SU-DHL-6 (cell line): ENCODE measurements around the gene KPNA4.

Experiments used
- EZH2phosphoT487 ChIP-seq: fragments of 200-600 bp; sonication (generic), shearing (Covaris generic); conservative IDR thresholded peaks from 2 replicates; pipeline ENCODE4 v1.6.1; 2018; ENCODE audit warnings: mild to moderate bottlenecking, antibody characterized with exemption, low read length, moderate library complexity, mixed read lengths
- TF ChIP-seq, protein P1 (sequence below): fragments of 200-600 bp; sonication (generic); IDR thresholded peaks from one replicate; pipeline ENCODE4 v1.5.1; 2017; ENCODE audit warnings: antibody characterized with exemption, mild to moderate bottlenecking, low read length, moderate library complexity; ENCODE audit not compliant: insufficient read depth, poor library complexity, severe bottlenecking

- TF ChIP-seq, protein P1, sequence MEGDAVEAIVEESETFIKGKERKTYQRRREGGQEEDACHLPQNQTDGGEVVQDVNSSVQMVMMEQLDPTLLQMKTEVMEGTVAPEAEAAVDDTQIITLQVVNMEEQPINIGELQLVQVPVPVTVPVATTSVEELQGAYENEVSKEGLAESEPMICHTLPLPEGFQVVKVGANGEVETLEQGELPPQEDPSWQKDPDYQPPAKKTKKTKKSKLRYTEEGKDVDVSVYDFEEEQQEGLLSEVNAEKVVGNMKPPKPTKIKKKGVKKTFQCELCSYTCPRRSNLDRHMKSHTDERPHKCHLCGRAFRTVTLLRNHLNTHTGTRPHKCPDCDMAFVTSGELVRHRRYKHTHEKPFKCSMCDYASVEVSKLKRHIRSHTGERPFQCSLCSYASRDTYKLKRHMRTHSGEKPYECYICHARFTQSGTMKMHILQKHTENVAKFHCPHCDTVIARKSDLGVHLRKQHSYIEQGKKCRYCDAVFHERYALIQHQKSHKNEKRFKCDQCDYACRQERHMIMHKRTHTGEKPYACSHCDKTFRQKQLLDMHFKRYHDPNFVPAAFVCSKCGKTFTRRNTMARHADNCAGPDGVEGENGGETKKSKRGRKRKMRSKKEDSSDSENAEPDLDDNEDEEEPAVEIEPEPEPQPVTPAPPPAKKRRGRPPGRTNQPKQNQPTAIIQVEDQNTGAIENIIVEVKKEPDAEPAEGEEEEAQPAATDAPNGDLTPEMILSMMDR, result no peak
- no peak for TF ChIP-seq EZH2phosphoT487
Observed at GRCh38 chr3:160564949-160565441, 376 bp downstream of the KPNA4 start.
